ENCODE data around the gene SSH2. TPM values are rescaled to one million over a fixed set of nuclear protein-coding genes. Genes with fewer than 3 reads are reported as not detected.
A peak's percentile ranks its signal among the peaks of the same experiment; 100 is the strongest.

The SSH2 gene, protein sequence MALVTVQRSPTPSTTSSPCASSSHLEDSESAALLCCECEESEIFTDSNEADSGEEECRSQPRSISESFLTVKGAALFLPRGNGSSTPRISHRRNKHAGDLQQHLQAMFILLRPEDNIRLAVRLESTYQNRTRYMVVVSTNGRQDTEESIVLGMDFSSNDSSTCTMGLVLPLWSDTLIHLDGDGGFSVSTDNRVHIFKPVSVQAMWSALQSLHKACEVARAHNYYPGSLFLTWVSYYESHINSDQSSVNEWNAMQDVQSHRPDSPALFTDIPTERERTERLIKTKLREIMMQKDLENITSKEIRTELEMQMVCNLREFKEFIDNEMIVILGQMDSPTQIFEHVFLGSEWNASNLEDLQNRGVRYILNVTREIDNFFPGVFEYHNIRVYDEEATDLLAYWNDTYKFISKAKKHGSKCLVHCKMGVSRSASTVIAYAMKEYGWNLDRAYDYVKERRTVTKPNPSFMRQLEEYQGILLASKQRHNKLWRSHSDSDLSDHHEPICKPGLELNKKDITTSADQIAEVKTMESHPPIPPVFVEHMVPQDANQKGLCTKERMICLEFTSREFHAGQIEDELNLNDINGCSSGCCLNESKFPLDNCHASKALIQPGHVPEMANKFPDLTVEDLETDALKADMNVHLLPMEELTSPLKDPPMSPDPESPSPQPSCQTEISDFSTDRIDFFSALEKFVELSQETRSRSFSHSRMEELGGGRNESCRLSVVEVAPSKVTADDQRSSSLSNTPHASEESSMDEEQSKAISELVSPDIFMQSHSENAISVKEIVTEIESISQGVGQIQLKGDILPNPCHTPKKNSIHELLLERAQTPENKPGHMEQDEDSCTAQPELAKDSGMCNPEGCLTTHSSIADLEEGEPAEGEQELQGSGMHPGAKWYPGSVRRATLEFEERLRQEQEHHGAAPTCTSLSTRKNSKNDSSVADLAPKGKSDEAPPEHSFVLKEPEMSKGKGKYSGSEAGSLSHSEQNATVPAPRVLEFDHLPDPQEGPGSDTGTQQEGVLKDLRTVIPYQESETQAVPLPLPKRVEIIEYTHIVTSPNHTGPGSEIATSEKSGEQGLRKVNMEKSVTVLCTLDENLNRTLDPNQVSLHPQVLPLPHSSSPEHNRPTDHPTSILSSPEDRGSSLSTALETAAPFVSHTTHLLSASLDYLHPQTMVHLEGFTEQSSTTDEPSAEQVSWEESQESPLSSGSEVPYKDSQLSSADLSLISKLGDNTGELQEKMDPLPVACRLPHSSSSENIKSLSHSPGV (N-terminal part only)
- total RNA-seq: 10 to 100 TPM; 14.7 to 33.6 (median 22.2) TPM

DNA sequence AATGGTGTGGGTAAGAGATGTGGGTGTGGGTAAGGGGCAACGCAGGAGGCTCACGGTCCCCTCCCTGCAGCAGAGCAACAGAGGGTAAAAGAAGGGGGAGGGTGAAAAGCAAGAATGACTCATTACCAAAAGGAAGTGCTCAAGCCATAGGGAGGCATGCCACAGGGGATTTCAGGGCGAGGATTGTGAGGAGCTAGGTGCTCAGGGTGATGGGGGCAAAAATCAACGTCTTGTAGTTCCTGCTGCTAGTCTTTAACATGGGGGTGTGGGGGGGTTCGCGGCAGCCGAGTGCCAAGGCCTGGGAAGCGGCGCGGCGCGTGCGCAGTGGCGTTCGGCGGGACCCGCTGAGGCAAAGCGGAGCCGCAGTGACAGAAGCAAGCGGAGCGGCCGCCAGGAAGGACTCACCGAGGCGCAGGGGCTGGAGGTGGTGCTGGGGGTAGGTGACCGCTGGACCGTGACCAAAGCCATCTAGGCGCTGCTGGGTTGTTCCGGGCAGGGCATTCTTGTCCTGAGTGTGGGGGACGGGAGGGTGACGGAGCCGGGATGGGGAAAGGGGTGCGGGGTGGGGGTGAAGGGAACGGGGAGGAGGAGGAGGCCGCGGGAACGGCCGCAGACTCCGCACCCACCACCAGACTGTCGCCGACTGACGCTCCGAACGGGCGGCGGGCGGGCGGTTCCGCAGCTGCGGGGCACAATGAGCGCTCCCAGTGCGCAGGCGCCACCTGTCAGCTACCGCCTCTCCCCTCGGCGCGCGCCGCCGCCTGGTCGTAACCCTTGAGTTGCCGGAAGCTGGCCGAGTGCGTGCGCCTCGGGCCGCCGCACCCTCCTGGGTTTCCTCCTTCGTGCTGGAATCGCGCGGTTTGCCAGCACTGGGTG is at the start of gene SSH2:
SSH2 (minus strand) TSS at position 696 of the 876 bp plus-strand sequence; CDS start at position 468, 228 bp downstream.
- WGBS: 0% methylated on average over 32 of the region's 71 CpGs
- H3K27me3 ChIP-seq: no peaks in the 10 kb centered on the region
- TF ChIP-seq POLR2AphosphoS5 (IDR thresholded peaks at IDR 0.05): peak in 1 of 3 donors; percentile 35
- TF ChIP-seq, protein P1, sequence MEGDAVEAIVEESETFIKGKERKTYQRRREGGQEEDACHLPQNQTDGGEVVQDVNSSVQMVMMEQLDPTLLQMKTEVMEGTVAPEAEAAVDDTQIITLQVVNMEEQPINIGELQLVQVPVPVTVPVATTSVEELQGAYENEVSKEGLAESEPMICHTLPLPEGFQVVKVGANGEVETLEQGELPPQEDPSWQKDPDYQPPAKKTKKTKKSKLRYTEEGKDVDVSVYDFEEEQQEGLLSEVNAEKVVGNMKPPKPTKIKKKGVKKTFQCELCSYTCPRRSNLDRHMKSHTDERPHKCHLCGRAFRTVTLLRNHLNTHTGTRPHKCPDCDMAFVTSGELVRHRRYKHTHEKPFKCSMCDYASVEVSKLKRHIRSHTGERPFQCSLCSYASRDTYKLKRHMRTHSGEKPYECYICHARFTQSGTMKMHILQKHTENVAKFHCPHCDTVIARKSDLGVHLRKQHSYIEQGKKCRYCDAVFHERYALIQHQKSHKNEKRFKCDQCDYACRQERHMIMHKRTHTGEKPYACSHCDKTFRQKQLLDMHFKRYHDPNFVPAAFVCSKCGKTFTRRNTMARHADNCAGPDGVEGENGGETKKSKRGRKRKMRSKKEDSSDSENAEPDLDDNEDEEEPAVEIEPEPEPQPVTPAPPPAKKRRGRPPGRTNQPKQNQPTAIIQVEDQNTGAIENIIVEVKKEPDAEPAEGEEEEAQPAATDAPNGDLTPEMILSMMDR (IDR thresholded peaks at IDR 0.05): no peak
- H3K9me3 ChIP-seq: no peaks in the 10 kb centered on the region
- no peaks in the 10 kb centered on the region for H3K36me3 ChIP-seq
- peak within 1 kb of the TSS; percentile 93 for H3K4me3 ChIP-seq
- peaks cover 33% of the 10 kb centered on the region for H3K4me1 ChIP-seq
- peak within 1 kb of the TSS; percentile 91 for H3K27ac ChIP-seq
- DNase-seq (ENCODE audit: low spot score in 2 of 2): peak; percentile 89 to 90

DNA sequence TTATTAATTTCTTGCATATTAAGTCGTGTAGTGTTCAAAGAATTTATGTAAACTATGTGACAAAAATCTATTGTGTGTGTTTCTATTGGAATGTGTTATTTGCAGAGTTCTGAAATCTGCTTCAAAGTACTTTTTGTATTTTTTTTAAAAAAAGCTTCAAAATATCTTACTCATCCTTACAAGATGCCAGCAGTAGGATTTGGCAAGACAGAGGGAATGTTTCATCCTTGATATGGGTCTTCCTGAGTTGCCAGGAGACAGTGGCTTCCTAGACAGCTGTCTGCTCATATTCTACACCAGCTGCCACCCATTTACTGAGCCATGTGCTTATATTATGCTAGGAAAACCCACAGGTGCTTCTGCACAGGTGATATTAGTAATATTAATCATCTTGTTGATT is 47.8 kb upstream of the SSH2 start:
- no peaks in the 10 kb centered on the region for H3K36me3 ChIP-seq
- 57% methylated on average over 1 of the region's 1 CpG for WGBS
- no peaks in the 10 kb centered on the region for H3K9me3 ChIP-seq
- H3K27me3 ChIP-seq: no peaks in the 10 kb centered on the region
- no peaks in the 10 kb centered on the region for H3K4me1 ChIP-seq
- no peak overlapping the region for H3K4me3 ChIP-seq
- no peak overlapping the region for H3K27ac ChIP-seq
- no peak for DNase-seq (ENCODE audit: low spot score in 2 of 2)
- TF ChIP-seq EP300 (IDR thresholded peaks at IDR 0.05) (no peak), POLR2A (IDR thresholded peaks at IDR 0.05) (no peak), POLR2AphosphoS5 (IDR thresholded peaks at IDR 0.05) (no peak)
- TF ChIP-seq, protein P1 (IDR thresholded peaks at IDR 0.05): no peak

DNA sequence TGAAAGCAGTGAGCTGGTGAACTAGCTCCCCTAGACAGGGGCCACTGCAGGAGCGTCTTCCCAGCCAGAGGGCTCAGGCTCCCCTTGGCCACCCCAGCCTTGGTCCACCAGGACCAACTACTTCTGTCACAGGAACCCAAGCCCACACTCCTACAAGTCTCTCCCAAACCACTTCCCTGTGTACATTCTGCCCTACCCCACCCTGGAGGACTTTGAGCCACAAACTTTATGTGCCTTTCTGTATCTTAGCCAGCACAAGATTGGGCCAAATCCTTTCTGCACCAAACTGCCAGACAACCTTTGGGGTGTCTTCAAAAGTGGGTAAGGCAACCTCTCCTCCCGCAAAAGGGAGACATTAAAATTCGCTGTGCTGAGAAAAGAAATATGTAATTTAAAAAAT is 43.0 kb upstream of the SSH2 start:
- WGBS: 85% methylated on average over 3 of the region's 3 CpGs
- Histone ChIP-seq H3K27me3 (no peaks in the 10 kb centered on the region), H3K27ac (no peak overlapping the region), H3K4me3 (no peak overlapping the region), H3K4me1 (no peaks in the 10 kb centered on the region), H3K9me3 (no peaks in the 10 kb centered on the region), H3K36me3 (no peaks in the 10 kb centered on the region)
- no peak for DNase-seq (ENCODE audit: low spot score in 2 of 2)
- TF ChIP-seq POLR2A (IDR thresholded peaks at IDR 0.05) (no peak), POLR2AphosphoS5 (IDR thresholded peaks at IDR 0.05) (no peak), EP300 (IDR thresholded peaks at IDR 0.05) (no peak)
- TF ChIP-seq, protein P1 (IDR thresholded peaks at IDR 0.05): no peak

DNA sequence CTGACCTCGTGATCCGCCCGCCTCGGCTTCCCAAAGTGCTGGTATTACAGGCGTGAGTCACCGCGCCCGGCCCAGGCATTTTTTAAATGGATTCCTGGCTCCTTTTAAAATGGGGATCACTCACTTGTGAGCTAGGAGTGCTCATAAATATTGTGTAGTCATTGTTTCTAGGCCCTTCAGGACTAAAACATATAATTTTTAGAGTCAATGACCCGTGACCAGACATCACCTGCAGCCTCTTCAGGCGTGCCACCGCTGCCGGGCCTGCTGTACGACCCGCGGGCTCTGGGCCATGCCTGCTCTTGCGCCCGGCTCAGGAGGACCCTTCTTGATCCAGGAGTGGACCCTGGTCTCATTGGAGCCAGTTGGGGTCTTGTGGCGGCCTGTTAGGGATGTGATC is 42.2 kb upstream of the SSH2 start:
- Histone ChIP-seq H3K27me3 (no peaks in the 10 kb centered on the region), H3K4me3 (no peak overlapping the region), H3K4me1 (no peaks in the 10 kb centered on the region), H3K36me3 (no peaks in the 10 kb centered on the region), H3K27ac (no peak overlapping the region), H3K9me3 (no peaks in the 10 kb centered on the region)
- TF ChIP-seq POLR2AphosphoS5 (IDR thresholded peaks at IDR 0.05): no peak
- TF ChIP-seq, protein P1 (IDR thresholded peaks at IDR 0.05): no peak
- TF ChIP-seq EP300 (IDR thresholded peaks at IDR 0.05): no peak
- TF ChIP-seq POLR2A (IDR thresholded peaks at IDR 0.05): no peak
- DNase-seq (ENCODE audit: low spot score in 2 of 2): no peak
- 93% methylated on average over 9 of the region's 18 CpGs for WGBS
